Neural cell (in vitro differentiated cells): ENCODE measurements around the gene KCNH2.
A peak's percentile ranks its signal among the peaks of the same experiment; 100 is the strongest.

Experiments
- EP300 ChIP-seq: fragments of 450-650 bp; conservative IDR thresholded peaks from 2 replicates; pipeline ENCODE4 v1.6.1; 2014; ENCODE audit warnings: antibody characterized with exemption, mild to moderate bottlenecking, moderate library complexity; ENCODE audit not compliant: poor library complexity, severe bottlenecking
- EZH2 ChIP-seq: fragments of 200-600, 300-800 bp; shearing (Covaris generic), sonication (generic); IDR thresholded peaks from 2 replicates; pipeline ENCODE4 v1.6.1; 2014; ENCODE audit warnings: antibody characterized with exemption, low read length, borderline replicate concordance, mild to moderate bottlenecking; ENCODE audit not compliant: insufficient read depth, poor library complexity, severe bottlenecking
- MXI1 ChIP-seq: fragments of 450-650 bp; conservative IDR thresholded peaks from 2 replicates; pipeline ENCODE4 v1.6.1; 2014; ENCODE audit warnings: antibody characterized with exemption, mild to moderate bottlenecking; ENCODE audit not compliant: poor library complexity, severe bottlenecking
- POLR2AphosphoS5 ChIP-seq: IDR thresholded peaks from 2 replicates; pipeline ENCODE4 v1.6.1; 2012
- RAD21 ChIP-seq: fragments of 450-650 bp; conservative IDR thresholded peaks from 2 replicates; pipeline ENCODE4 v1.6.1; 2014; ENCODE audit warnings: antibody characterized with exemption, mild to moderate bottlenecking, moderate library complexity
- REST ChIP-seq: IDR thresholded peaks from 2 replicates; pipeline ENCODE4 v1.6.1; 2012; ENCODE audit warnings: borderline replicate concordance
- SMC3 ChIP-seq: fragments of 450-650 bp; conservative IDR thresholded peaks from 2 replicates; pipeline ENCODE4 v1.6.1; 2014; ENCODE audit warnings: antibody characterized with exemption, mild to moderate bottlenecking, moderate library complexity; ENCODE audit not compliant: poor library complexity
- TAF1 ChIP-seq: IDR thresholded peaks from 2 replicates; pipeline ENCODE4 v1.6.1; 2012; ENCODE audit warnings: low read depth
- TF ChIP-seq, protein P1 (sequence below): fragments of 450-650 bp; IDR thresholded peaks from 2 replicates; pipeline ENCODE4 v1.5.1; 2014; ENCODE audit warnings: antibody characterized with exemption, mild to moderate bottlenecking, moderate library complexity; ENCODE audit not compliant: poor library complexity, severe bottlenecking

DNA sequence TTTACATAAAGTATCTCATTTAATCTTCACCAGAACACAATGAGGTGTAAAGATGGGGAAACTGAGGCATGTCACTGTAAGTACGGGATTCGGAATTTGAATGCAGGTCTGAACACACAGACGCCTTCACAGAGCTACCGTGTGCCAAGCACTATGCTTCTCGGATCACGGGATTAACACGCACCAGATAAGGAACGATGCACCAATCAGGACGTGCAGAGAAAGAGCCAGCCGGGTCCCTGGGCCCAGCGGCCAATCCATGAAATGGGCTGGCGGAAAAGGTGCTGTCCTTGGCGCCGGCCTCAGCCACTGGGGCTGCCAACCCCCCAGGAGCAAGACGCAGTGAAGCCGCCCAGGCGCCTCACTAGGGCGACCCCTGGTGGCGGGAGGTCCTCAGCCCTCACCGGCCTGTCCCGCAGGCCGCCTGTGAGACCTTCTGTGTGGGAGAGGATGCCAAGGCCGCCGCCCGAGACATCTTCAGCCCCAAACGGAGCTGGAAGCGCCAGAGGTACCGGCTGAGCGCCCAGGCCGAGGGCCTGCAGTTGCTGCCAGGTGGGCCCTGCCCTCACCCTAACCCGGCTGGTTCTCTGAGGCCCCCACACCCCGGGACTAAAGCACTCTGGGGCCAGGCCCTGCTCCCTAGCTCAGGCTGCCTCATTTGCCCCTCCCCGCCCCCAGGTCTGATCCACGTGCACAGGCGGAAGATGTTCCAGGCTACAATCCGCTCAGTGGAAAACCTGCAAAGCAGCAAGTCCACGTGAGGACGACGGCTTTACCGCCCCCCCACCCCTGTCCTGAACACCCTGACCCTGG lies 30.6 kb upstream of the KCNH2 start:
- no peak for TF ChIP-seq POLR2AphosphoS5
- no peak for TF ChIP-seq EP300
- TF ChIP-seq, protein P1, sequence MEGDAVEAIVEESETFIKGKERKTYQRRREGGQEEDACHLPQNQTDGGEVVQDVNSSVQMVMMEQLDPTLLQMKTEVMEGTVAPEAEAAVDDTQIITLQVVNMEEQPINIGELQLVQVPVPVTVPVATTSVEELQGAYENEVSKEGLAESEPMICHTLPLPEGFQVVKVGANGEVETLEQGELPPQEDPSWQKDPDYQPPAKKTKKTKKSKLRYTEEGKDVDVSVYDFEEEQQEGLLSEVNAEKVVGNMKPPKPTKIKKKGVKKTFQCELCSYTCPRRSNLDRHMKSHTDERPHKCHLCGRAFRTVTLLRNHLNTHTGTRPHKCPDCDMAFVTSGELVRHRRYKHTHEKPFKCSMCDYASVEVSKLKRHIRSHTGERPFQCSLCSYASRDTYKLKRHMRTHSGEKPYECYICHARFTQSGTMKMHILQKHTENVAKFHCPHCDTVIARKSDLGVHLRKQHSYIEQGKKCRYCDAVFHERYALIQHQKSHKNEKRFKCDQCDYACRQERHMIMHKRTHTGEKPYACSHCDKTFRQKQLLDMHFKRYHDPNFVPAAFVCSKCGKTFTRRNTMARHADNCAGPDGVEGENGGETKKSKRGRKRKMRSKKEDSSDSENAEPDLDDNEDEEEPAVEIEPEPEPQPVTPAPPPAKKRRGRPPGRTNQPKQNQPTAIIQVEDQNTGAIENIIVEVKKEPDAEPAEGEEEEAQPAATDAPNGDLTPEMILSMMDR: peak; percentile 27
- no peak for TF ChIP-seq EZH2
- TF ChIP-seq MXI1: no peak
- TF ChIP-seq RAD21: no peak
- no peak for TF ChIP-seq REST
- TF ChIP-seq TAF1: no peak
- TF ChIP-seq SMC3: no peak
